ENCODE measurements around the gene ARHGAP12.

ARHGAP12 gene

GRCh38 chr10:31949266-31949665, 20.6 kb upstream of the ARHGAP12 start:
- no peak for DNase-seq (ENCODE audit: low read depth)

- DNase-seq (ENCODE audit: low read depth): no peak
Observed at GRCh38 chr10:31948021-31948420, 19.4 kb upstream of the ARHGAP12 start.

GRCh38 chr10:31947144-31947926, 18.7 kb upstream of the ARHGAP12 start:
- DNase-seq (ENCODE audit: low read depth): no peak

GRCh38 chr10:31945392-31945791, 16.8 kb upstream of the ARHGAP12 start:
- no peak for DNase-seq (ENCODE audit: low read depth)

- no peak for DNase-seq (ENCODE audit: low read depth)
Observed at GRCh38 chr10:31944071-31944433, 15.4 kb upstream of the ARHGAP12 start.

GRCh38 chr10:31942892-31943291, 14.3 kb upstream of the ARHGAP12 start:
- no peak for DNase-seq (ENCODE audit: low read depth)

- no peak for DNase-seq (ENCODE audit: low read depth)
Observed at GRCh38 chr10:31942435-31942834, 13.8 kb upstream of the ARHGAP12 start.

- no peak for DNase-seq (ENCODE audit: low read depth)
Observed at GRCh38 chr10:31940839-31941653, 12.4 kb upstream of the ARHGAP12 start.

GRCh38 chr10:31939797-31940708, 11.4 kb upstream of the ARHGAP12 start:
- no peak for DNase-seq (ENCODE audit: low read depth)

GRCh38 chr10:31937371-31937770, 8.7 kb upstream of the ARHGAP12 start:
- no peak for DNase-seq (ENCODE audit: low read depth)

- DNase-seq (ENCODE audit: low read depth): no peak
Observed at GRCh38 chr10:31936933-31937332, 8.3 kb upstream of the ARHGAP12 start.

- DNase-seq (ENCODE audit: low read depth): no peak
Observed at GRCh38 chr10:31936086-31936485, 7.5 kb upstream of the ARHGAP12 start.

- DNase-seq (ENCODE audit: low read depth): no peak
Observed at GRCh38 chr10:31935678-31936077, 7.0 kb upstream of the ARHGAP12 start.

- DNase-seq (ENCODE audit: low read depth): no peak
Observed at GRCh38 chr10:31932838-31933237, 4.2 kb upstream of the ARHGAP12 start.

- DNase-seq (ENCODE audit: low read depth): no peak
Observed at GRCh38 chr10:31930856-31931255, 2.2 kb upstream of the ARHGAP12 start.

- DNase-seq (ENCODE audit: low read depth): no peak
Observed at GRCh38 chr10:31930023-31930751, 1.6 kb upstream of the ARHGAP12 start.

- no peak for DNase-seq (ENCODE audit: low read depth)
Observed at GRCh38 chr10:31929261-31930022, 811 bp upstream of the ARHGAP12 start.

GRCh38 chr10:31927884-31928548, 615 bp downstream of the ARHGAP12 start:
- no peak for DNase-seq (ENCODE audit: low read depth)

- DNase-seq (ENCODE audit: low read depth): no peak
Observed at GRCh38 chr10:31927565-31927883, 1.1 kb downstream of the ARHGAP12 start.

- no peak for DNase-seq (ENCODE audit: low read depth)
Observed at GRCh38 chr10:31926765-31927564, 1.7 kb downstream of the ARHGAP12 start.

All from stimulated activated CD8-positive, alpha-beta memory T cell treated with anti-CD3 and anti-CD28 coated beads, Interleukin-15, amount 100 ng/mL, for 24 hours (primary cell).